ENCODE results near the gene XYLT2. TPM values are rescaled to one million over a fixed set of nuclear protein-coding genes. Genes with fewer than 3 reads are reported as not detected.
"Not testable (repeated sequence)": the region's sequence is repeated elsewhere in the genome, so short reads cannot be mapped to it uniquely, and the experiment has no call there.

Gene XYLT2
- total and polyA plus RNA-seq, 2 experiments from 2014 or later, result 18.3 to 26.8 TPM

GRCh38 chr17:50405351-50405750, 59.4 kb downstream of the XYLT2 start:
- not testable (repeated sequence) for H3K9me2 ChIP-seq (replicated peaks; ENCODE audit: insufficient read depth); H3K4me1 ChIP-seq (ENCODE audit: insufficient read depth); H3K27ac ChIP-seq; H3K4me2 ChIP-seq; H3K79me2 ChIP-seq; H2AFZ ChIP-seq; H3K9me3 ChIP-seq (ENCODE audit: low read depth); H3K27me3 ChIP-seq; H3K4me3 ChIP-seq; DNase-seq (ENCODE audit: low spot score); H3K36me3 ChIP-seq (replicated peaks; ENCODE audit: insufficient read depth, low read depth); H4K20me1 ChIP-seq (ENCODE audit: insufficient read depth, poor library complexity, severe bottlenecking)
- WGBS (ENCODE audit: low lambda C conversion rate, missing lambda C conversion rate), result 73% methylated on average over 4 of the region's 4 CpGs

GRCh38 chr17:50406578-50406977, 60.7 kb downstream of the XYLT2 start:
- 84% methylated on average over 5 of the region's 5 CpGs for WGBS (ENCODE audit: low lambda C conversion rate, missing lambda C conversion rate)
- H3K27ac ChIP-seq, result no peak overlapping the region
- H2AFZ ChIP-seq, result no peak overlapping the region
- H4K20me1 ChIP-seq (ENCODE audit: insufficient read depth, poor library complexity, severe bottlenecking), result no peaks in the 10 kb centered on the region
- DNase-seq (ENCODE audit: low spot score), result no peak
- H3K79me2 ChIP-seq, result no peaks in the 10 kb centered on the region
- no peaks in the 10 kb centered on the region for H3K9me3 ChIP-seq (ENCODE audit: low read depth)
- no peaks in the 10 kb centered on the region for H3K36me3 ChIP-seq (replicated peaks; ENCODE audit: insufficient read depth, low read depth)
- H3K4me3 ChIP-seq, result no peak overlapping the region
- peaks cover 3% of the 10 kb centered on the region for H3K27me3 ChIP-seq
- no peak overlapping the region for H3K4me2 ChIP-seq
- no peaks in the 10 kb centered on the region for H3K4me1 ChIP-seq (ENCODE audit: insufficient read depth)
- TF ChIP-seq EZH2 (IDR thresholded peaks at IDR 0.05; ENCODE audit: borderline replicate concordance), result no peak
- no peak for TF ChIP-seq EZH2phosphoT487 (IDR thresholded peaks at IDR 0.05; ENCODE audit: low read depth, severe bottlenecking, unreplicated experiment)
- TF ChIP-seq CTCF (IDR thresholded peaks at IDR 0.05; ENCODE audit: poor library complexity), result no peak
- no peaks in the 10 kb centered on the region for H3K9me2 ChIP-seq (replicated peaks; ENCODE audit: insufficient read depth)

- no peaks in the 10 kb centered on the region for H3K9me2 ChIP-seq (replicated peaks; ENCODE audit: insufficient read depth)
- no peaks in the 10 kb centered on the region for H3K79me2 ChIP-seq
- DNase-seq (ENCODE audit: low spot score), result no peak
- H3K4me1 ChIP-seq (ENCODE audit: insufficient read depth), result no peaks in the 10 kb centered on the region
- no peak for TF ChIP-seq EZH2 (IDR thresholded peaks at IDR 0.05; ENCODE audit: borderline replicate concordance)
- TF ChIP-seq EZH2phosphoT487 (IDR thresholded peaks at IDR 0.05; ENCODE audit: low read depth, severe bottlenecking, unreplicated experiment), result no peak
- TF ChIP-seq CTCF (IDR thresholded peaks at IDR 0.05; ENCODE audit: poor library complexity), result no peak
- WGBS (ENCODE audit: low lambda C conversion rate, missing lambda C conversion rate), result 91% methylated on average over 4 of the region's 4 CpGs
- no peak overlapping the region for H2AFZ ChIP-seq
- no peak overlapping the region for H3K4me3 ChIP-seq
- no peak overlapping the region for H3K4me2 ChIP-seq
- no peaks in the 10 kb centered on the region for H4K20me1 ChIP-seq (ENCODE audit: insufficient read depth, poor library complexity, severe bottlenecking)
- H3K9me3 ChIP-seq (ENCODE audit: low read depth), result no peaks in the 10 kb centered on the region
- H3K36me3 ChIP-seq (replicated peaks; ENCODE audit: insufficient read depth, low read depth), result no peaks in the 10 kb centered on the region
- H3K27me3 ChIP-seq, result peaks cover 3% of the 10 kb centered on the region
- no peak overlapping the region for H3K27ac ChIP-seq
Observed at GRCh38 chr17:50407921-50408320, 62.0 kb downstream of the XYLT2 start.

Small RNA genes lying within 50 kb of the gene (small RNA-seq; reads per million reads assigned to genes)
- not detected for gene RF00019

Other genes starting within 250 kb of the XYLT2 start
- gene SAMD14, start 216.0 kb upstream of the XYLT2 start, total RNA-seq, result 2.4 and 3.1 TPM in 2 replicates
- 3.1 and 4.2 TPM in 2 replicates for gene SAMD14, start 216.0 kb upstream of the XYLT2 start, polyA plus RNA-seq
- gene PPP1R9B, start 195.4 kb upstream of the XYLT2 start, total RNA-seq, result 22.5 and 26.2 TPM in 2 replicates
- 5.1 and 6.7 TPM in 2 replicates for gene PPP1R9B, start 195.4 kb upstream of the XYLT2 start, polyA plus RNA-seq
- gene SGCA, start 180.1 kb upstream of the XYLT2 start, total RNA-seq, result 0.37 TPM in 1 of 2 replicates, not detected in the other
- gene SGCA, start 180.1 kb upstream of the XYLT2 start, polyA plus RNA-seq, result 0.83 and 2.2 TPM in 2 replicates
- 351 and 1,063 TPM in 2 replicates for gene COL1A1, start 144.5 kb upstream of the XYLT2 start, total RNA-seq
- 5,822 and 6,071 TPM in 2 replicates for gene COL1A1, start 144.5 kb upstream of the XYLT2 start, polyA plus RNA-seq
- gene TMEM92, start 71.7 kb upstream of the XYLT2 start, total RNA-seq, result 6.9 and 11.3 TPM in 2 replicates
- 21.7 and 24.0 TPM in 2 replicates for gene TMEM92, start 71.7 kb upstream of the XYLT2 start, polyA plus RNA-seq
- 83.0 and 98.5 TPM in 2 replicates for gene MRPL27, start 27.1 kb downstream of the XYLT2 start, total RNA-seq
- gene MRPL27, start 27.1 kb downstream of the XYLT2 start, polyA plus RNA-seq, result 139 TPM in 2 replicates
- 1.9 and 2.1 TPM in 2 replicates for gene EME1, start 27.1 kb downstream of the XYLT2 start, total RNA-seq
- gene EME1, start 27.1 kb downstream of the XYLT2 start, polyA plus RNA-seq, result 5.1 and 7.2 TPM in 2 replicates
- 97.9 and 121 TPM in 2 replicates for gene LRRC59, start 51.4 kb downstream of the XYLT2 start, total RNA-seq
- 82.3 and 105 TPM in 2 replicates for gene LRRC59, start 51.4 kb downstream of the XYLT2 start, polyA plus RNA-seq
- gene ACSF2, start 80.1 kb downstream of the XYLT2 start, total RNA-seq, result 37.7 and 47.9 TPM in 2 replicates
- gene ACSF2, start 80.1 kb downstream of the XYLT2 start, polyA plus RNA-seq, result 39.1 and 43.1 TPM in 2 replicates
- gene CHAD, start 122.8 kb downstream of the XYLT2 start, total RNA-seq, result 0.20 and 0.40 TPM in 2 replicates
- gene CHAD, start 122.8 kb downstream of the XYLT2 start, polyA plus RNA-seq, result 1.1 and 1.8 TPM in 2 replicates
- 28.6 and 29.7 TPM in 2 replicates for gene RSAD1, start 132.7 kb downstream of the XYLT2 start, total RNA-seq
- 30.4 and 44.2 TPM in 2 replicates for gene RSAD1, start 132.7 kb downstream of the XYLT2 start, polyA plus RNA-seq
- 0.43 TPM in 1 of 2 replicates, not detected in the other for gene MYCBPAP, start 162.3 kb downstream of the XYLT2 start, total RNA-seq
- gene MYCBPAP, start 162.3 kb downstream of the XYLT2 start, polyA plus RNA-seq, result 0.70 and 1.2 TPM in 2 replicates
- 2.7 and 3.8 TPM in 2 replicates for gene EPN3, start 186.6 kb downstream of the XYLT2 start, total RNA-seq
- 11.5 and 12.1 TPM in 2 replicates for gene EPN3, start 186.6 kb downstream of the XYLT2 start, polyA plus RNA-seq
- 91.0 and 97.5 TPM in 2 replicates for gene SPATA20, start 201.0 kb downstream of the XYLT2 start, total RNA-seq
- 108 and 114 TPM in 2 replicates for gene SPATA20, start 201.0 kb downstream of the XYLT2 start, polyA plus RNA-seq
- 2.9 and 4.8 TPM in 2 replicates for gene CACNA1G, start 214.6 kb downstream of the XYLT2 start, total RNA-seq
- 3.5 and 4.8 TPM in 2 replicates for gene CACNA1G, start 214.6 kb downstream of the XYLT2 start, polyA plus RNA-seq